Common myeloid progenitor, CD34-positive (primary cell): Measurements from ENCODE around the gene GSTM3.

Experiments
- CTCF ChIA-PET: fragments of 350-600 bp; sonication (Branson Sonifier 250); formaldehyde crosslinking; loops from one replicate; lab custom pipeline; 2021; ENCODE audit warnings: antibody characterized with exemption; lab: Charles Lee
- POLR2A ChIA-PET: fragments of 350-600 bp; sonication (Branson Sonifier 250); formaldehyde crosslinking; loops from one replicate; lab custom pipeline; 2021; ENCODE audit warnings: antibody characterized with exemption; lab: Charles Lee
- DNase-seq, 3 donors: peaks; one replicate each; pipeline versions ENCODE4 v3.0.0 to v3.0.0-alpha.2; 2013
- H3K27ac ChIP-seq, 2 experiments: 1 replicate in 1 of 2; 2 replicates in 1 of 2; pipeline ENCODE4 v1.7.0; 2013; ENCODE audit warnings: inconsistent platforms in 2 of 2, low read length in 2 of 2, mild to moderate bottlenecking in 2 of 2, low read depth in 1 of 2, moderate library complexity in 1 of 2; ENCODE audit not compliant: severe bottlenecking in 2 of 2, insufficient read depth in 1 of 2, poor library complexity in 1 of 2
- H3K27me3 ChIP-seq, 5 experiments: replicated peaks in 2 of 5; 1 replicate in 3 of 5; 2 replicates in 2 of 5; pipeline versions ENCODE4 v1.6.1 to v1.7.0; 2013; ENCODE audit warnings: low read length in 4 of 5, mild to moderate bottlenecking in 2 of 5, moderate library complexity in 2 of 5, inconsistent platforms in 1 of 5; ENCODE audit not compliant: insufficient read depth in 5 of 5, control insufficient read depth in 4 of 5
- H3K36me3 ChIP-seq, 4 experiments: 1 replicate in 2 of 4; 2 replicates in 2 of 4; pipeline versions ENCODE4 v1.6.1 to v1.7.0; 2013; ENCODE audit warnings: low read length in 3 of 4, control low read depth in 1 of 4, mild to moderate bottlenecking in 1 of 4; ENCODE audit not compliant: control insufficient read depth in 4 of 4, insufficient read depth in 4 of 4
- H3K4me1 ChIP-seq, 4 experiments: 1 replicate in 3 of 4; 2 replicates in 1 of 4; pipeline versions ENCODE4 v1.6.1 to v1.7.1; 2013; ENCODE audit warnings: low read length in 3 of 4, mild to moderate bottlenecking in 3 of 4, control low read depth in 1 of 4, inconsistent platforms in 1 of 4, moderate library complexity in 1 of 4; ENCODE audit not compliant: control insufficient read depth in 4 of 4, insufficient read depth in 4 of 4; ENCODE audit errors: control extremely low read depth in 1 of 4
- H3K4me3 ChIP-seq, 7 experiments: 1 replicate in 4 of 7; 2 replicates in 3 of 7; pipeline versions ENCODE4 v1.5.1 to v1.7.0; 2013; ENCODE audit warnings: mild to moderate bottlenecking in 7 of 7, low read length in 6 of 7, moderate library complexity in 6 of 7, inconsistent platforms in 2 of 7, low read depth in 2 of 7, control low read depth in 1 of 7; ENCODE audit not compliant: insufficient read depth in 4 of 7, control insufficient read depth in 1 of 7; ENCODE audit errors: extremely low read depth in 1 of 7
- H3K9me3 ChIP-seq, 5 experiments: 1 replicate in 4 of 5; 2 replicates in 1 of 5; pipeline versions ENCODE4 v1.6.1 to v1.7.1; 2013; ENCODE audit warnings: low read length in 4 of 5, mild to moderate bottlenecking in 2 of 5, inconsistent platforms in 1 of 5, low read depth in 1 of 5, moderate library complexity in 1 of 5; ENCODE audit not compliant: control insufficient read depth in 4 of 5, insufficient read depth in 2 of 5; ENCODE audit errors: control extremely low read depth in 1 of 5
- WGBS: methylation state at CpG from one replicate; pipeline ENCODE4 v1.1.5; 2013; ENCODE audit not compliant: insufficient coverage; 5-methylcytosine and 5-hydroxymethylcytosine counted together

GSTM3 gene

DNA sequence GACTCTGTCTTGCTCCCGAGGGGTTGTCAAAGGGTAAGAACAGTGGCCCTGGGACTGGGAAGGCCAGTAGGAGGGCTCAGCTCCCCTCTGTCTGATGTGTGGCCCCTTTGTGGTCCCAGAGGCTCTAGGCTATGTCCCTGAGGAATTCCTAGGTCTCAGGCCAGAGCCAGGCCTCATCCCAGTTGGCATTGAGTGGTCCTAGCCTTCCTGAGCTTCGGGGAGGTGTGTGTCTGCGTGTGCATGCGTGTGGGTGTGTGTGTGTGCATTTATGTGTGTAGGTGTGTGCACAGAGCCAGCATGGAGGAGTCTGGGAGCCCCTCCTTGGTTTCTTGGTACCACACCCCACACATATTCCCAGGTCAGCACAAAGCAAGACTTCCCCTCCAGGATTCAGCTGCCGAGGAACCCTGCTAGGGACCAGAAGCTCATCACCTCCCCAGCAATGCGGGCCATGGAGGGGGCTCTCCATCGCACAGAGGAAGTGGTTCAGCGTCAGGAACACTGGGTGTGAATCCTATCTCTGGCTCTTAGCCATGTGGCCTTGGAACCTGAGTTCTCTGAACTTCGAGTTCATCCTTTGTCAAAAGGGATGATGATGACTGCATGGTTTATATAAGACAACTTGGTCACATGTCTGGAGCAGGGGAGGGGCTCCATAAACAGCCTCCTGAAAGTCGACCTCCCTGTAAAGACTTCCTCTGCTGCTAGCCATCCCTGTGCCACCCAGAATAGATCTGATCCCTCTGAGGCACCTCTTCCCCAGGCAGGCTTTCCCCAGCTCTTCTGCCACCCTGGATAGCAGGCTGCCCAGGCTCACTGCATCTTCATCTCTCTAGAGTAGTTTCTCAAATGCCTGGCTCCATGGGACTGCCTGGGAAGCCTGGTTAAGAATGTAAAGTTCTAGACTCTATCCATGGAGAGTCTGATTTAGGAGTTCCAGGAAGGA lies 31.1 kb upstream of the GSTM3 start:
- ChIA-PET CTCF (interaction anchor here (0.8 to 21.2 kb wide), 14 partner anchors 8 to 229 kb away, joined by 3 to 551 read pairs (median 13); partner anchors contain the start of genes AHCYL1, EPS8L3, GPR61 and GSTM1), POLR2A (no interaction called here)
- 48% methylated on average over 7 of the region's 10 CpGs for WGBS

GRCh38 chr1:109770331-109771095 lies 29.7 kb upstream of the GSTM3 start:
- Histone ChIP-seq H3K27ac (no peak overlapping the region), H3K9me3 (no peaks in the 10 kb centered on the region), H3K36me3 (no peaks in the 10 kb centered on the region), H3K4me1 (peaks cover 0 to 22% (median 2%) of the 10 kb centered on the region in 4 experiments), H3K27me3 (no peaks in the 10 kb centered on the region), H3K4me3 (no peak overlapping the region)
- ChIA-PET POLR2A (no interaction called here), CTCF (interaction anchor here (1.4 to 21.2 kb wide), 7 partner anchors 11 to 227 kb away, joined by 4 to 551 read pairs (median 121); partner anchors contain the start of genes AHCYL1 and GPR61)
- 98% methylated on average over 8 of the region's 11 CpGs for WGBS
- no peak for DNase-seq

More for the DNA sequence above, 31.1 kb upstream of the GSTM3 start:
- Histone ChIP-seq H3K9me3 (no peaks in the 10 kb centered on the region), H3K4me3 (no peak overlapping the region), H3K27me3 (no peaks in the 10 kb centered on the region), H3K4me1 (peaks cover 0 to 15% (median 3%) of the 10 kb centered on the region in 4 experiments), H3K36me3 (no peaks in the 10 kb centered on the region), H3K27ac (no peak overlapping the region)
- no peak for DNase-seq

- Histone ChIP-seq H3K4me3 (no peak overlapping the region), H3K27ac (no peak overlapping the region), H3K4me1 (peaks cover 0 to 23% (median 2%) of the 10 kb centered on the region in 4 experiments), H3K27me3 (no peaks in the 10 kb centered on the region), H3K9me3 (no peaks in the 10 kb centered on the region), H3K36me3 (no peaks in the 10 kb centered on the region)
- DNase-seq, result no peak
- ChIA-PET POLR2A (no interaction called here), CTCF (interaction anchor here (1.7 to 21.2 kb wide), 4 partner anchors 131 to 226 kb away, joined by 4 to 551 read pairs (median 220); partner anchors contain the start of genes AHCYL1 and GPR61)
- 96% methylated on average over 11 of the region's 11 CpGs for WGBS
Measured at GRCh38 chr1:109769330-109770078, 28.7 kb upstream of the GSTM3 start.

- CTCF ChIA-PET, result interaction anchor here (8.6 to 21.2 kb wide), 3 partner anchors 130 to 226 kb away, joined by 121 to 551 read pairs (median 320); partner anchors contain the start of genes AHCYL1 and GPR61
- DNase-seq, result no peak
- H3K4me3 ChIP-seq, result no peak overlapping the region
Measured at GRCh38 chr1:109768820-109769219, 28.0 kb upstream of the GSTM3 start.

GRCh38 chr1:109768335-109768650 lies 27.5 kb upstream of the GSTM3 start:
- H3K9me3 ChIP-seq, result no peaks in the 10 kb centered on the region
- H3K36me3 ChIP-seq, result no peaks in the 10 kb centered on the region
- WGBS, result 90% methylated on average over 2 of the region's 2 CpGs
- ChIA-PET POLR2A (no interaction called here), CTCF (interaction anchor here (21.1 to 21.2 kb wide), 2 partner anchors 130 to 213 kb away, joined by 320 to 551 read pairs; partner anchors contain the start of gene AHCYL1)
- no peaks in the 10 kb centered on the region for H3K27me3 ChIP-seq
- H3K4me1 ChIP-seq, result peaks cover 0 to 27% (median 10%) of the 10 kb centered on the region in 4 experiments
- H3K4me3 ChIP-seq, result no peak overlapping the region
- no peak for DNase-seq
- H3K27ac ChIP-seq, result no peak overlapping the region

More at GRCh38 chr1:109768820-109769219, 28.0 kb upstream of the GSTM3 start:
- 91% methylated on average over 6 of the region's 7 CpGs for WGBS
- H3K4me1 ChIP-seq, result peaks cover 0 to 23% (median 4%) of the 10 kb centered on the region in 4 experiments
- no peaks in the 10 kb centered on the region for H3K36me3 ChIP-seq
- no peaks in the 10 kb centered on the region for H3K9me3 ChIP-seq
- POLR2A ChIA-PET, result no interaction called here
- no peaks in the 10 kb centered on the region for H3K27me3 ChIP-seq
- H3K27ac ChIP-seq, result no peak overlapping the region

GRCh38 chr1:109767637-109768334 lies 26.9 kb upstream of the GSTM3 start:
- ChIA-PET CTCF (interaction anchor here (0.5 to 21.2 kb wide), 3 partner anchors 129 to 230 kb away, joined by 3 to 551 read pairs (median 320); partner anchors contain the start of gene AHCYL1), POLR2A (no interaction called here)
- Histone ChIP-seq H3K27ac (no peak overlapping the region), H3K27me3 (no peaks in the 10 kb centered on the region), H3K4me1 (peaks cover 2 to 32% (median 14%) of the 10 kb centered on the region in 4 experiments), H3K4me3 (no peak overlapping the region), H3K36me3 (no peaks in the 10 kb centered on the region), H3K9me3 (no peaks in the 10 kb centered on the region)
- 93% methylated on average over 10 of the region's 10 CpGs for WGBS
- no peak for DNase-seq
